ENCODE data around the gene FNBP1L. TPM values are rescaled to one million over a fixed set of nuclear protein-coding genes. Genes with fewer than 3 reads are reported as not detected.

Gene FNBP1L
- polyA plus RNA-seq, 1 of the 3 experiments (the other 2 are of a cell fraction), result 16.5 TPM

- Histone ChIP-seq H2AFZ (ENCODE audit: low read depth) (no peak overlapping the region), H3K4me2 (no peak overlapping the region), H3K27me3 (ENCODE audit: insufficient read depth) (no peaks in the 10 kb centered on the region), H3K36me3 (replicated peaks in 1 of 2; ENCODE audit: control insufficient read depth in 1 of 2, insufficient read depth in 2 of 2, low read length in 1 of 2) (peaks cover 11 to 41% of the 10 kb centered on the region in 2 experiments), H4K20me1 (ENCODE audit: insufficient read depth) (peaks cover 45% of the 10 kb centered on the region), H3F3A (replicated peaks; ENCODE audit: insufficient read depth) (peaks cover 11% of the 10 kb centered on the region), H3K4me3 (ENCODE audit: low read depth in 2 of 2, low read length in 1 of 2) (no peak overlapping the region), H3K9me2 (no peaks in the 10 kb centered on the region), H3K4me1 (ENCODE audit: control insufficient read depth in 1 of 2, insufficient read depth in 2 of 2, low read depth in 1 of 2, low read length in 1 of 2) (no peaks in the 10 kb centered on the region; a peak in 1 of 4 replicates), H3K79me2 (ENCODE audit: insufficient read depth) (peaks cover 94% of the 10 kb centered on the region), H3K27ac (ENCODE audit: low read depth in 2 of 2, low read length in 1 of 2) (no peak overlapping the region), H3K9me3 (no peaks in the 10 kb centered on the region), H3K9ac (no peak overlapping the region)
- 100% methylated on average over 3 of the region's 3 CpGs for whole genome bisulfite sequencing (ENCODE audit: low lambda C conversion rate)
- TF ChIP-seq RAD21 (IDR thresholded peaks at IDR 0.05; ENCODE audit: low read length) (no peak), SIN3A (IDR thresholded peaks at IDR 0.05; ENCODE audit: borderline replicate concordance, low read depth, low read length) (no peak), GATA2 (CRISPR knock-in tag; IDR thresholded peaks at IDR 0.05) (no peak), POLR2AphosphoS5 (IDR thresholded peaks at IDR 0.05; ENCODE audit: low read depth, low read length) (no peak), REST (IDR thresholded peaks at IDR 0.05; ENCODE audit: low read depth, low read length) (no peak), TAF1 (IDR thresholded peaks at IDR 0.05; ENCODE audit: borderline replicate concordance, low read depth, low read length) (no peak), IRF3 (IDR thresholded peaks at IDR 0.05; ENCODE audit: low read depth, low read length) (no peak), CTCF (IDR thresholded peaks at IDR 0.05) (no peak), MXI1 (IDR thresholded peaks at IDR 0.05; ENCODE audit: low read depth, low read length) (no peak), RCOR1 (IDR thresholded peaks at IDR 0.05; ENCODE audit: low read length) (no peak), RFX5 (IDR thresholded peaks at IDR 0.05; ENCODE audit: low read length) (no peak), GABPA (IDR thresholded peaks at IDR 0.05; ENCODE audit: low read depth) (no peak), JUND (IDR thresholded peaks at IDR 0.05) (no peak), EP300 (IDR thresholded peaks at IDR 0.05; ENCODE audit: borderline replicate concordance in 1 of 2, low read depth in 1 of 2, low read length in 1 of 2) (no peak), FOXM1 (IDR thresholded peaks at IDR 0.05; ENCODE audit: low read depth) (no peak), MEF2A (IDR thresholded peaks at IDR 0.05; ENCODE audit: borderline replicate concordance, low read depth) (no peak), EZH2phosphoT487 (IDR thresholded peaks at IDR 0.05; ENCODE audit: borderline replicate concordance, low read depth) (no peak)
- CTCF ChIA-PET, result interaction anchor here (1.0 to 1.1 kb wide), 2 partner anchors 8 to 78 kb away, joined by 3 read pairs; no protein-coding TSS in a partner anchor
- POLR2A ChIA-PET, result no interaction called here
- DNase-seq, result no peak
Measured at GRCh38 chr1:93501399-93501798, 53.5 kb downstream of the FNBP1L start.

All from SK-N-SH (cell line).